Suppressor macrophage treated with lipopolysaccharide for 4 hours (primary cell): ENCODE measurements around the gene PDE4D.

Experiments
- DNase-seq: peaks from one replicate; pipeline ENCODE4 v3.0.0-alpha.2; 2020

PDE4D gene

DNA sequence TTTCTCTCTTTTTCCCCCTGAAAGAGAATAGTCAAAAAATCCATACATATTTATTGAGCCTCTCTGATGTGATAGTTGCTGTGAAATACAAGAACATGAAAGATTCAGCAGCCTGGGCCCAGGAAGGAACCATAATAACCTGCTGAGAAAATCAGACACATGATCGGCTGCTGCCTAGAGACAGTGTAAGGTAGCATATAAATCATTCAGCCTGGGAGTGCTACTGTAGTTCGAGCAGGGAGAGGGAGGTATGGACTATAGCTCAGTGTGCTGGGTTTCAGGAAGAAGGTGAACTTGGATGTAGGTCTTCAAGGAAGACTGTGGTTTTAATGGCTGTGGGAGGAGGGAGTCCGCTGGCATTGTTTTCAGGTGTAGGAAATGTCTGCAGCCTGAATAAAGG lies 841.6 kb downstream of the PDE4D start:
- DNase-seq: no peak

DNA sequence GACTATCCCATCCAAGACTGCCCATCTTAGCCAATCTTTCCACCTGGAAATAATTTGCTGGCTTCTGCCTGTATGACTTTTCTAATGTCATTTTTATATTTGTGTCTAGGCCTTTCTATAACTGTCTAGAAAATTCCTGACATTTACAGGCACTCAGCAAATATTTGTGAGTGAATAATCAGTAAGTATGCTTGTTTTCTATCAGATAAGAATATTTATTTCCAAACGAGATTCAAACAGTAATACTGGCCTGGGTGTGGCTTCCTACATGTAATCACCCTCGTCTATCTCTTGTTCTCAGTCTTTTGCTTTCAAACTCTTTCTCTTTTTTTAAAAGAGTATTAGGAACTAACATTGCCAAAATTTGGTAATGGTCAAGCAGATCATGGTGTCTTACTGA lies 844.4 kb downstream of the PDE4D start:
- no peak for DNase-seq

DNA sequence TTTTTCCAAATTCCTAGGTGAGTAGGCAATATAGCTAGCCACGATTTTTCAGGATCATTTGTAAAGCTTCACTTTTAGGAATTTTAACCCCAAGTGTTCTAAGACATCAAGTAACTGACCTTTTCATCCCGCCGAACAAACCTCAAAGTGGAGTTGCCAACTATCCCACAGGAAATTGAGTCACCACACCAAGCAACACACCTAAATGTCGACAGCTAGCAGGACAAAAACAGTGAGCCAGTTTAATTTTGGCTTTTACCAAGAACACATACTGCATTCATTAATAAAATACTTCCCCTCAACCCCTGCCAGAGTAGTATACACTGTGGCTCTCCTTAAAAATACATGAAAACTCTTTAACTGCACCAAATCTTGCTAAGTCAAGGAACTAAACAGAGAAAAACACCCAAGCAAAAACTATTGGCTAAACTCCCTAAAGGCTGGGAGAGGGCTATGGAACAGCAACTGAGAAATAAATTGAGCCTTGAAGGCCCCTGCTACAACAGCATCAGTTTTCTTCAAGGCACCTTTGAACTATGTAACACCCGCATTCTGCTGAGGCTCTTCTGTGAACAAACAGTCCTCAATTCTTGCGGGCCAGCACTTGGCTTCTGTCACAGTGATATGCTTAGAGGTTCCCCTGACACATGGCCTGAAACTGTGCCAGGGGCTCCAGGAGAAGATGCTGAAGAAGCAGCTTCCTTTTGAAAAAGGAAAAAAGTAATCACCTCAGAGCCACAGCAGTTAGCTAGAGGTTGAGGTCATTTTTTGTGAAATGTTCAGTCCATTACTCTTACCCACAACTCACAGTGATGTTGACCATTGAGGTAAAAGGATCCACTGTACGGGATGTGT lies 851.1 kb downstream of the PDE4D start:
- DNase-seq: no peak

DNA sequence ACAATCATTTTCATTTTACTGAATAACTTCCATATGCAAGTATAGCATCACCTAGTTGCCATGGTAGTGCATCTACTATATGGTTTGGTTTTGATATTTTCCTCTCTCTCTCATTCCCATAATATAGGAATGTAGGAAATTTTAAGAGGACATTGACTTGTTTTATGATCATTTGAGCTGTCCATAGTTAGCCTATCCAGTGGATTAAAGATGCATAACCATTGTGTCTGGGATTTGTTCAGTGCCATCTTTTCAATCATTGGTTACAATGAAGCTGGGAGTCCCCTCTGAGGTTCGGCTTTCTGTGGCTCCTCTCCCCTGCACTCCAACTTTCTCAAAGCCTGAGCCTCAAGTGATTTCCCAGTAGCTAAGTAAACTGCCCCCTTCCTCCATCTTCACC lies 852.2 kb downstream of the PDE4D start:
- no peak for DNase-seq

DNA sequence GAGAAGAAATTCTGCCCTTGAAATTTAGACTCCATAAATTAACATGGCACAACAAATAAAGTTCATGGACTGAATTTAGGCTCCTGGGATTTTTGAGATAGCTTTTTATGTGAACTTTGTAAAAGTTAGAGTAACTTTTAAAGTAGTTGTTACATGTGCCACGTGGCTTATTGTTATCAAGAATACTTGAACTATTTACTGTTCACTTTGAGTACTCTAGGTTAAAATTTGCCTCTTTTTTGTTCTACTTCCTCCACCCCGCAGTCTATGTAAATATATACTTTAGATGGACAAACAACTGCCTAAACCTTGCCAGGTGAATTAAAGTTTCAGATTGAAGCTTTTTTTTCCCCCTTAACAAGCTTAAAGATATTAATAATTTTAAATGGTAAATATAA lies 852.7 kb downstream of the PDE4D start:
- DNase-seq: no peak

DNA sequence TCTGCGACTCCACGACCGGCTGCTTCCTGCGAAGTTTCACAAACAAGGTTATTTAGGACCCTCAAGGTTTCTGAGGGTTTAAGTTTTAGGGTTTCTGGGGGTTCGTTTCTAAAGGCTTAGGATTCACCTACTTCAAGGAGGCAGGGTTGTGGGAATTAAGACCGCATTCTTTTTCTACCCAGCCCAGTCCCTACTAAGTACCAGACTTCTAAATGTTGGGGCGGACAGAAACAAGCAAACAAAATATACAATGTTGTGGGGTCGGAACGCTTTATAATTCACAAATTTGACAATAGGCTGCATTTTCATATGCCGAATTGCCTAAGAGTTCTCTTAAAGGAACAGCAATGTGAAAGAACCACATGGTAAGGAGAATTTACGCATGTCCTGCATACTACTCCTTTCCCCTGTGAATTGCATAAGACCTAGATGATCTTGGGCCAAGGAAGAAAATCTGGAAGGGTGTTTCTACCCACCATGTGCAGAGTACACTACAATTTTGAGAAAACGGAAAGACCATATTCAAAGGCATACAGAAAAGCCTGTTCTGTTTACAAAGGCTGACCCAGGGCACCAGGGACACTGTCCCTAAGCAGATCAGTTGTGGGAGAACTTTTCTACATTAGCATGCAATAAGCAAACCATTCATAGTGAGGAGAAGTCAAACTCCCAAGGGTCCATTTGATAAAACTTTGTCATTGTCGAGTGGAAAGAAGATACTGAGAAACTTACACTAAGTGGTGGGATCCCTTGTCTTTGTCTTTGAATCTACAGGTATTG lies 853.3 kb downstream of the PDE4D start:
- peak; percentile 62 for DNase-seq

DNA sequence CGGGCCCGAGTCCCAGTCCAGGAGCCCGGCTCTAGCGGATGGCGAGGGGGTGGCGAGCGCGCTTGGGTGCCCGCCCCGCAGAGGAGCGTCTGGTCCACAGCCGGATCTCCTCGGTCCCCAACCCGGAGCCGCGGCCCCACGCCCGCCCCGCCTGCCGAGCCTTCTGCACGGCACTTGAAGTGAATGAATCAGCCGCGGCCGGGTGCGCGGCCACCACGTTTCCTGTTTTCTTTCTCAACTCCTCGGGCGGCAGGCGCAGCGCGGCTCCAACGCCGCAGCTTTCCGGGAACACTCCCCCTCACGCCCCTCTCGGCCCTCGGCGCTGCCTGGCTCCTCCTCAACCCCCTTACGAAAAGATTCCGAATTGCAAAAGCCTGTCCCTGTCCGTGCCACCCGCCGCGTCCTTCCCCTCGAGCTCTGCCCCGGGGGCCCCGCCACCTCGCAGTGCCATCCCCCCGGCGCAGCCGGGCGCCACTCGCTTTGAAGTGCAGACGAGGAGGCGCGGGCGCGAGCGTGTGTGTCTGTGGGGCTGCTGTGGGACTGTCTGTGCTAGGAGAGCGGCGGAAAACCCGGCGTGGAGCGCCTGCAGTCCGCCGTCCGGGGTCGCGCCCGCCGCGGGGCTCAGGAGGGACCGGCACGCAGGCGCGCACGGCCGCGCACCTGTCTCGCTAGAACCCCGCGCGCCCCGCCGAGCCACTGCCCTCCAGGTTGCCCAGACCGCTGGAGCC lies 854.1 kb downstream of the PDE4D start:
- peak; percentile 95 for DNase-seq

DNA sequence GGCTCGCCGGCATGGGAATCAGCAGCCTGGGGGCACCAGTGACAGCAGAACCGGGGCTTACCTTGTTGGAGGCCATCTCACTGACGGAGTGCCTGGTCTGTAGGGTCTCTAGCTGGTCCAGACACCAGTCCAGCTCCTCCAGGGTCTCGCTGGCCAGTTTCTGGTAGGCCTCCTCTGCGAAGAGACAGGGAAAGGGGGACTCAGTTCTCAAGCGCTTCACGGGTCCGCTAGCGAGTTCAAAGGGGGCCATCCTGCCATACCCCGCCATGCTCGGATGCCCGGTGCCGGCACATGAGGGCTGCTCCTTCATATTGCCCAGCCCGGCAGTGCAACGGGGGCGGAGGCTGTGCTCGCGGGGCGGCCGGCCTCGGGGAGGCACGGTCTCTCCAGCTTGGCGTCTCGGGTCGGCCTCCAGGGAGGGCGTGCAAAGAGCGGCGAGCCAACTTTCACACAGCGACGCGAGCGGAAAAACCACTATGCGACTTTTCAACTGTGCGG lies 854.7 kb downstream of the PDE4D start:
- DNase-seq: no peak

DNA sequence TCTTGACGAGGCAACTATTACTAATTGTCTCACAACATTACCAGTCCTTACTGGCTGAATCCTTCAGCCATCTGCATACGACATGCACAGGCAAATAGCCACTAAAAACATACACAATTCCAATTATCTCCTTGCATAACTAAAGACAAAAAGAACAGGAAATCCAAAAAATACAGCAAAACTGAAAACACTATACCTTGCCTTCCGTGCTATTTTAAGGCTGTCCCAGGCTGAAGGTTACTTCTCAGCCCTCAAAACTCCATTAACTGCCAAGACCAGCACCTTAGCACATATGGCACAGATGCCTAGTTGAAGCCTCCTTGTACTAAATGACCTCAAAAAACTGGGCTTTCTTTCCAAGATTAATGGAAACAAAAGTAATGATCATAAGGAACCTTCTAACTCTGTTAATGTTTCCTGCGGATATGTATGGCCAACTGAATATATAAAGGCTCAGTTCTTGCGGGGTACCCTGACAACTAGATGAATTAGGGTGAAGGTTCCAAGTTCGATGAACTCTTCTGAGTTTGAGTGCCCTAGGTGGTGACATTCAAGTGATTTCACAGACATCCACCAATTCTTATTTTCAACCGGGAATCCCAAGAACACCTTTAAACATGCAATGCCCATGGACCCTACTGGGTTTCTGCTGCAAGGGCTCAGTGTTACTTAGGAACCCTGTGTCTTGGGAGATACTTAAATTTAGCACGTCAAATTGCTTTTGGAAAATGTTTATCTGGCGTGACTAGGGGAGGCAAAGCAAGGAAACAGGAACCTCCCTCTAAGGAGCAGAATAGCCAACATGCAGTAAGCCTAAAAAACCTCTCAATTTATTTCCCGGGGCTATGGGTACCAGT lies 855.4 kb downstream of the PDE4D start:
- DNase-seq: no peak

DNA sequence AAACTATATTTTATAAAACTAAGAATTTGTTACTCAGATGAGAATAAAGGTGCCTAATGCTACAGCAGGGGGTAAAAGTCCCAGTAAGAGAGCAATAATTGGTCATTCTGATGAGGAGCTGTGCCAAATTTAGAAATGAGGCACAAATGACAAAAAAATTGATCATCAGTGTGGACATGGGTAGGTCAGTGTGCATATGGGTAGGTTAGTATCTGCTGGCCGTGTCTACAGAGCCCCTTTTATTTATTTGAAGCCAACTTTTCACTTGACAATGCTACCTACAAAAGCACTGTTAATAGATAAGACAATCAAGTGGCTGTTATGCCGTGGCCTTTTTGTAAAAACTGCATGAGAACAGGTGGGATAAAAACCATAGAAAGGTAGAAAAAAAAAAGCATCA lies 856.1 kb downstream of the PDE4D start:
- DNase-seq: no peak

DNA sequence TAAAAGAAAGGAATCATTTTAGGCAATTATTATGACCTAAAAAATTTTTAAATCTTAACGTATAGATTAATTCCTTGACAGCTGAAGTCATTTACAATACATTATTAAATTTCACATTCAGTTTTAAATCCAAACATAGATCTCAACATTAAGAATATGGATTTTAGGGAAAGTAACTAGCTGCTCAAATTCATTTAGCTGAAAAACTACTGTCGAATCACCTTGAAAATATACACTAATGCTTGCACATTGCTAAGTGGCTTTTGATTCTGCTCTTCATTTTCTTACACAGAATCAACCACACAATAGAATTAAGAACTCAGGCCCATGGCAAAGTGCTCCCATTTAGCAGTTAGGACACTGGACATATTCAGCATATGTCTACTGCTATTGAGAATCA lies 856.5 kb downstream of the PDE4D start:
- no peak for DNase-seq

DNA sequence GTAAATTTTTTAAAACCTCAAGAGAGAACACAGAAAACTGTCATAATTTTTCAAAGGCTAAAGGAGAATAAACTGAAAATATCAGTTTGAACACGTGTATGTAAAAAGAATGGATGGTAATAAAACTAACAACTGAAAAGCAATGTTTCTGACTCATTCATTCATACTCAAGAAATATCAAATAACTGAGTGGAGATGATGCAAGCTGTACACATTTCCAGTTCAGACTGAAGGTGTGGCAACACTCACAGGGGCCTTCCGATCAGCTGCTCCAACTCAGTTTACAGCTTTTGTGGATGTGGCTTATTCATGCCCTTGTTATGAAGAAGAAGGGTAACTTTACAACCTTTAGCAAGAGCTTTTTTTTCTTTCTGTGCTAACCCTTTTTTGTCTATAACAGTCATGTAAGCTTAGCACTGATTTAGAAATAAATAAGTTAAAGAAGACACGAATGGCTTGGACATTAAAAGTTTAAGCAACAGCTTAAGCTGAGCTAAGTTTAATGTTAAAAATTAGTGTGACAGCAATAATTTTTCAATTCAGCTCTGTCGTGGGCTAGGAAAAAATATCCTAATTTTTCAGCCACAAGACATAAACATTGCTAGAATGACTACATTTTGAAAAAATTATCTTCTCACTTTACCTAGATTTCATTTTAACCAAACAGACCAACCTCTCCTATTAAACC lies 857.1 kb downstream of the PDE4D start:
- DNase-seq: peak; percentile 77

DNA sequence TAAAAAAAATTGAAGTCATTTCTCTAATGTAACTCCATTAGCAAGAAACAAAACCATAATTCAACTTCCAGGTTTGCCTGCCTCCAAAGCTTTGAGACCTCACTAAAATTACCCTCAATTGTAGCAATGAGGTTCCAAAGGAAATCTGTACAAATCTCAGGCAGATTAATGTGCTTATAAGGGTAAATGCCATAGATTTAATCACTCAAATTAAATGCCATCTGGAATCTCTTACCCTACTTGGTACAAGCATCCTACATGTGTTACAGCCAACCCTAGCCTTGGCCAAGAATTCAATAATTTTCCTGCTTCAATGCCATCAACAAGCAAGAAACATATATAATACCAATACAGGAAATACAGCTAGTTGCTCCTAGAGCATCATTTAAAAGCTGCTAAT lies 857.8 kb downstream of the PDE4D start:
- no peak for DNase-seq

DNA sequence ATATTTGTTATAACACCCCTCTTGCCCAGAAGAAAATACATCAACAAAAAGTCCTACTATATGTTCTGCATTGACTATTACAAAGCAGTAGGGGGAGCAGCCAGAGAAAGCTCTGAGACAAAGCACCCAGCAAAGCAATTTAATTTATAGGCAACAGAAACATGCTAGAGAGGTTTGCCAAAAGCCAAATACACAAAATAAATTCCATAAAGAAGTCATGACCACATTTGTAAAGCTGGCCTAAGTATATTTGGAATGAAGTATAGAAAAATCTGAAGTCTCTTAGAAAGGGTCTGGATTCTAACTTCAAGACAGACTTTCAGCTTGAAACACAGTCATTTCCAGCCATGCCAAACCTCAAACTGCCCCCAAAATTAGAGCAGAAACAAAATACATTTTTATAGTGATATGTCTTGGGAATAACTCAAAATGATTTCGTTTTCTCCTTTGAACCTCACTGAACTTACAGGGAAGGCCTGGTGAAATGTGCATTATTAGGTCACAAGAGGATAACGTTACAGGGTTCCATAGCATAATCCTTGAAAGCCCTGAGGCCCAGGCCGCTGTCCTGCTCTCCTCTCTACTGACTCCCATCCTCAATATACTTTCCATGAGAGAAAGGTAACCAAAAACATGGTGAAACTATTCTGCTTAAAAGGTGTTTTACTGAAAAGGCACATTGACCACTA lies 858.9 kb downstream of the PDE4D start:
- peak; percentile 47 for DNase-seq

DNA sequence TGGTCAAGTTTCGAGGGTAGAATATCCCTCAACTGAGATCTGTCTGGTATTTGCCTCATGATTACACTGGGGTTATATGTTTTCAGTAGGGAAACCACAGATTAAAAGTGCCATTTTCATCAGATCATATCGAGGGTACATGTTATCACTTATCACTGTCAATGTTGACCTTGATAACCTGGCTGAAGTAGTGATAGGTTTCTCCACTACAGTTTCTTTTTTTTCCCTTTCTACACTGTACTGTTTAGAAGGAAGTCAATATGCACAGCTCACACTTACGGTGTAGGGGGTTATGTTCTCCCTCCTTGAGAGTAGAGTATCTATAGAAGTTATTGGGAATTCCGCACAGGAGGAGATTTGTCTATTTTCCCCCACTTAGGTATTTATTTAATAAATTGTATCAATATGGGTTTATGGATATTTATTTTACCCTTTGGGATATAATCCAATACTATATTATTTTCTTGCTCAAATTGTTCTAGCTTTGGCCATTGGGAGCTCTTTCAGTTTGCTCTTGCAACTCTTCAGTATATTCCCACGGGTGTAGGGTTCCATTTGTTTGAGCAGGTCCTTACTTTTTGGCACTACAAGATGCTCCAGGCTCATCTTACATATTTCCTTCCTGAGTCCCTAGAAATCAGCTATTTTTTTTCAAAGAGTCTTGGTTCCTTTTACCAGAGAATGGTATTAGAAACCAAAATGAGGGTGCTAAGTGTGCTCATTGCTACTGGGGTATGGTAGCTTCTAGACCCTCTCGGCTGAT lies 866.2 kb downstream of the PDE4D start:
- DNase-seq: no peak

DNA sequence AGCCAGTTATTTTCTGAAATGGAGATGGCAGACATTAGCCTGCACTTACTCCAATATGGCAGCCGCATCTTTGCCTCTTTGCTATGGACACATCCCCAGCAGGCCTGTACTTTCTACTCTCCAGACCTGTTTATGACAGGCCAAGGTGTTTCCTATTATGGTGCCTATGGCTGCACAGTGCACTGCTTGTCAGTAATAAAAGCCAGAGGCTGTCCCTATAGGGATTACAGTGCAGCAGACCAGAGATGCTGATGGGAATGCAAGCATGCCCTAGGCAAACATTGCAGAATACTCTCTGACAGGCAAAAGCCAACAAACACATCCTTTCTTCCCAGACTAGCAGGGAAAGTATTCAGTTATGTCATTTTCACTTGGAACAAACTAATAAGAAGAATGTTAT lies 867.8 kb downstream of the PDE4D start:
- DNase-seq: no peak

DNA sequence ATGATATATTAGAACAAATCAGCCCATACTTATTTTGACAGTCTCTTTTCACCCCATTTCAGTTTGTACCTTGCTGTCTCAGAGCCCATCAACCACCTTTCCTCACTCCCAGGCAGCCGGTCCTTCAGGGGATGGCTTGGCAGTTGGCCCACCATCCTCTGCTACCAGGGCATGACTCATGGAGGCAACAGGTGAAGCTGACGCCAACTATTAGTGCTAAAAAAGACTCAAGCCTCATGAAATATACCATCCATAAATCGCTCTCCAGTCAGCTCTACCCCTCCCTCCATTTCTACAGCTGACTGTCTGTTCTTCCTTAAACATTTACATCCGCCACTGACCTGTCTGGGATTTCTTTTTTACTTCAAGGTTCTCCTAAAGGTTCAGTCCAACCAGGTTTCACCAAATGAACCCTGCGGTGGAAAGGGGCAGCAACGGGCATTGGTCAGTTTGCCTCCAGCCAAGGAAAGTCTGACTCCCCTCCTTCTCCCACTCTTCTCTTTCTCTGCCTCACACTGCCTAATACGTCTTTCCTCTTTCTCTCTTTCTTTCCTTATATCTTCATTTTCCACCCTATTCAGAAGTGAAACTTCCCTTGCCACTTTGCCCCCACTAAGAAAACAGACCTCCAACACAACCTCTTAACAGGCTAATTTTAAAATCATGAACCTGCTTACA lies 871.5 kb downstream of the PDE4D start:
- DNase-seq: no peak

DNA sequence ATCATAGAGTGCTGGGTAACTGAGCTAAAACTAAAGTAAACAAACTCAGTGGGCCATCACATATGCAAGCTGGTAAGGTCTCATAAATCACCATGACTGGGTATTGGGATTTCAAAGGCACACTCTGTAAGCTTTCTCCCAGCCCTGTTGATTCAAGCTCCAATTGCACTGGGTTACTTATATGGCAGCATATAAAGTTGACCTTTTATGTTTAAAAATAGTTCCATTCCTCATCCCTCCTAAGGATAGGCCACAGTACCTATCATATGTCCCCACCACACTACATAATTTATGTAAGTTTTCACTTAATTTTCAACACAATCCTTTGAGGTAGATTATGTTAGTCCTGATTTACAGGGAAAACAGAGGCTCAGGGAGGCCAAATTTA lies 872.2 kb downstream of the PDE4D start:
- no peak for DNase-seq

DNA sequence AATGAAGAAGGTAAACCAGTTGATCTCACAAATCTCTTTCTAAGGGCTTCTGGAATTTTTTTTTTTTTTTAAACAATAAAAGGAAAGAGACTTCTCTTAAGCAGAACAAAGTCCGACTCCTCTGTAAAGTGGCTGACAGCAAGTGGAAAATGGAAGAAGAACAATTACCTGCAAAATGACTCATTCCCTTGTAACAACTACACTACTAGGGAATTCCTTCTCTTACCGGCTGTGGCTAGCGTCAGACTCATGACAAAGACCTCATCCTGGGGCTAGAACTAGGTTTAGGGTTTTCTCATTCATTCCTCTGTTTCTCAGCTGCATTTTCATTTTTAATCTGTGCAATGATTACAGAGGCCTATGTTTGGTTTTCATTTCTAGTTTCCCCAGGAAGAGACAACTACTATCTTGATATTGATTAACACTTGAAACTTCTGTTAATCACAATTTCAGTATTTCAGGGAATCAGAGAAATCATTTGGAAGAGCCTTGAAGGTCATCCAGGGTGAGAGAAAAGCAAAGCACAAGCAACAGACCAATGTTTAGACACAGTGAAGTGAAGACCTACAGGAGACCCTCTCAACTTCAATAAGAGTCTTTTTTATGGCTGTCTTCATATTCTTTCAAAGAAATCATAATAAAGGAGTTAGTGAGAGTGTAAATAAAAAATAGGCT lies 872.8 kb downstream of the PDE4D start:
- DNase-seq: no peak
